ENCODE results near the gene MTUS2. TPM values are rescaled to one million over a fixed set of nuclear protein-coding genes. Genes with fewer than 3 reads are reported as not detected.

The MTUS2 gene
- total and polyA plus RNA-seq, 9 of the 15 experiments (the other 6 are each of a cell fraction or from before 2014, with no cell fraction given): 0.01 to 0.28 (median 0.06) TPM; not detected in 1

- H3K79me2 ChIP-seq (ENCODE audit: control insufficient read depth, insufficient read depth, low read length): peaks cover 29% of the 10 kb centered on the region; the same call in 2 of the 3 replicates
- H3K27ac ChIP-seq (ENCODE audit: extremely low read depth, low read depth, low read length): no peak overlapping the region
- no peaks in the 10 kb centered on the region for H3K27me3 ChIP-seq (ENCODE audit: control insufficient read depth in 2 of 2, insufficient read depth in 2 of 2, low read length in 2 of 2)
- 93% methylated on average over 2 of the region's 2 CpGs for WGBS (ENCODE audit: insufficient coverage, low coverage, missing lambda C conversion rate)
- peaks cover 13% of the 10 kb centered on the region; the same call in 1 of the 2 replicates for H4K20me1 ChIP-seq (replicated peaks; ENCODE audit: control insufficient read depth, insufficient read depth, low read length)
- ChIA-PET POLR2A (no interaction called here), CTCF (ENCODE audit: low intra/inter-chr PET ratio) (no interaction called here)
- no peak overlapping the region for H3K4me2 ChIP-seq (ENCODE audit: insufficient read depth, low read length)
- in situ Hi-C loops (cut with MboI) (no loop called here), intact Hi-C loops (cut with micrococcal nuclease) (no loop called here)
- DNase-seq (ENCODE audit: extremely low read depth in 1 of 4, low spot score in 3 of 4) (no peak), FAIRE-seq (no peak), ATAC-seq (no peak)
- no peak overlapping the region for H3K9ac ChIP-seq (ENCODE audit: insufficient read depth in 1 of 2, low read depth in 2 of 2, low read length in 2 of 2)
- BruUV-seq (replicated peaks): no TSS peak
- no peaks in the 10 kb centered on the region for H3K4me1 ChIP-seq (replicated peaks in 1 of 2; ENCODE audit: control insufficient read depth in 2 of 2, insufficient read depth in 2 of 2, low read length in 2 of 2)
- no peak overlapping the region for H2AFZ ChIP-seq (ENCODE audit: low read depth, low read length)
- TF ChIP-seq HNRNPL (IDR thresholded peaks at IDR 0.05; ENCODE audit: low read depth, low read length): no peak
- TF ChIP-seq HSF4 (CRISPR knock-in tag; IDR thresholded peaks at IDR 0.05; ENCODE audit: borderline replicate concordance): no peak
- no peak for TF ChIP-seq PHF20 (IDR thresholded peaks at IDR 0.05; ENCODE audit: partially characterized antibody)
- TF ChIP-seq TGIF2 (CRISPR knock-in tag; IDR thresholded peaks at IDR 0.05): no peak
- TF ChIP-seq TEAD1 (CRISPR knock-in tag; IDR thresholded peaks at IDR 0.05): no peak
- TF ChIP-seq HMGN3 (IDR thresholded peaks at IDR 0.05; ENCODE audit: borderline replicate concordance, extremely low read depth, insufficient read length, low read depth, low read length): no peak
- TF ChIP-seq CXXC5 (CRISPR knock-in tag; IDR thresholded peaks at IDR 0.05): no peak
- TF ChIP-seq HOXB6 (CRISPR knock-in tag; IDR thresholded peaks at IDR 0.05; ENCODE audit: borderline replicate concordance): no peak
- TF ChIP-seq SMAD3 (CRISPR knock-in tag; conservative IDR thresholded peaks at IDR 0.05): no peak
- no peak for TF ChIP-seq NCOA1 (IDR thresholded peaks at IDR 0.05; ENCODE audit: low read depth)
- TF ChIP-seq HNRNPH1 (optimal IDR thresholded peaks at IDR 0.05; ENCODE audit: low read depth, low read length): no peak
- no peak for TF ChIP-seq GABPB1 (CRISPR knock-in tag; IDR thresholded peaks at IDR 0.05)
- no peaks in the 10 kb centered on the region for H3K9me1 ChIP-seq (ENCODE audit: control insufficient read depth, insufficient read depth, low read length)
- peaks cover 31% of the 10 kb centered on the region; the same call in 2 of the 3 replicates for H3K36me3 ChIP-seq (ENCODE audit: control insufficient read depth, insufficient read depth, low read length)
- no peak overlapping the region for H3K4me3 ChIP-seq
- H3K9me3 ChIP-seq (replicated peaks; ENCODE audit: control insufficient read depth, insufficient read depth, low read depth, low read length): no peaks in the 10 kb centered on the region
Observed at GRCh38 chr13:29539856-29540255, 719.7 kb downstream of the MTUS2 start.

Measured in K562 (cell line).